SU-DHL-6 (cell line): ENCODE data around the gene MMAB.

Source experiments
- H2AFZ ChIP-seq: fragments of 200-600 bp; sonication (generic); 2 replicates; pipeline ENCODE4 v1.6.1; 2014; ENCODE audit warnings: low read depth, mild to moderate bottlenecking, moderate library complexity, mixed read lengths, antibody characterized with exemption, low read length; ENCODE audit not compliant: severe bottlenecking
- H3F3A ChIP-seq: fragments of 200-600 bp; shearing (Covaris generic); 2 replicates; pipeline ENCODE4 v1.6.0; 2016; ENCODE audit warnings: antibody characterized with exemption, mild to moderate bottlenecking; ENCODE audit not compliant: insufficient read depth
- H3K27ac ChIP-seq: fragments of 200-600 bp; sonication (generic); 2 replicates; pipeline ENCODE4 v1.5.1; 2016; ENCODE audit warnings: low read depth, mild to moderate bottlenecking, low read length, moderate library complexity, mixed read lengths
- H3K27me3 ChIP-seq: fragments of 200-600 bp; sonication (generic), shearing (Covaris generic); 2 replicates; pipeline ENCODE4 v1.6.0; 2014; ENCODE audit warnings: mild to moderate bottlenecking, low read length
- H3K36me3 ChIP-seq: fragments of 200-600 bp; sonication (generic); 2 replicates; pipeline ENCODE4 v1.6.1; 2014; ENCODE audit warnings: mild to moderate bottlenecking, low read length, mixed read lengths
- H3K4me2 ChIP-seq: fragments of 300-600, 200-600 bp; shearing (Covaris generic), sonication (generic); 2 replicates; pipeline ENCODE4 v1.6.0; 2014; ENCODE audit warnings: low read length, low read depth, mild to moderate bottlenecking; ENCODE audit not compliant: poor library complexity, severe bottlenecking
- H3K4me3 ChIP-seq: fragments of 200-600 bp; sonication (generic); 2 replicates; pipeline ENCODE4 v1.5.1; 2014; ENCODE audit warnings: antibody characterized with exemption, low read length, mild to moderate bottlenecking, mixed read lengths; ENCODE audit not compliant: insufficient read depth, poor library complexity, severe bottlenecking
- H3K79me2 ChIP-seq: fragments of 200-600 bp; sonication (generic); 2 replicates; pipeline ENCODE4 v1.6.1; 2014; ENCODE audit warnings: mild to moderate bottlenecking, low read length, moderate library complexity; ENCODE audit not compliant: insufficient read depth
- H3K9ac ChIP-seq: fragments of 200-600 bp; sonication (generic); 2 replicates; pipeline ENCODE4 v1.7.0; 2014; ENCODE audit warnings: mild to moderate bottlenecking, low read length
- H3K9me2 ChIP-seq: fragments of 200-600 bp; sonication (generic); replicated peaks from 2 replicates; pipeline ENCODE4 v1.6.1; 2014; ENCODE audit warnings: low read length; ENCODE audit not compliant: insufficient read depth
- H3K9me3 ChIP-seq: fragments of 200-600 bp; sonication (generic); 2 replicates; pipeline ENCODE4 v1.6.1; 2014; ENCODE audit warnings: low read length, mixed read lengths; ENCODE audit not compliant: insufficient read depth
- H4K20me1 ChIP-seq: fragments of 200-600 bp; sonication (generic); 2 replicates; pipeline ENCODE4 v1.6.1; 2014; ENCODE audit warnings: low read depth, mild to moderate bottlenecking, antibody characterized with exemption, low read length, moderate library complexity, mixed read lengths
- CTCF ChIP-seq: fragments of 200-600 bp; sonication (generic); IDR thresholded peaks from one replicate; pipeline ENCODE4 v1.5.1; 2017; ENCODE audit warnings: antibody characterized with exemption, mild to moderate bottlenecking, low read length, moderate library complexity; ENCODE audit not compliant: insufficient read depth, poor library complexity, severe bottlenecking
- EZH2phosphoT487 ChIP-seq: fragments of 200-600 bp; sonication (generic), shearing (Covaris generic); conservative IDR thresholded peaks from 2 replicates; pipeline ENCODE4 v1.6.1; 2018; ENCODE audit warnings: mild to moderate bottlenecking, antibody characterized with exemption, low read length, moderate library complexity, mixed read lengths

The MMAB gene

GRCh38 chr12:109539508-109539907 is 33.8 kb downstream of the MMAB start:
- Histone ChIP-seq H3K9me3 (no peaks in the 10 kb centered on the region), H3F3A (no peaks in the 10 kb centered on the region), H3K9me2 (no peaks in the 10 kb centered on the region), H3K4me2 (no peak overlapping the region), H3K27me3 (no peaks in the 10 kb centered on the region), H2AFZ (no peak overlapping the region), H3K9ac (no peak overlapping the region), H3K4me3 (no peak overlapping the region), H3K79me2 (no peaks in the 10 kb centered on the region), H3K27ac (no peak overlapping the region), H3K36me3 (no peaks in the 10 kb centered on the region), H4K20me1 (no peaks in the 10 kb centered on the region)
- TF ChIP-seq CTCF (no peak), EZH2phosphoT487 (no peak)

GRCh38 chr12:109538191-109538863 is 35.0 kb downstream of the MMAB start:
- Histone ChIP-seq H3K4me2 (no peak overlapping the region), H3F3A (no peaks in the 10 kb centered on the region), H3K9ac (no peak overlapping the region), H4K20me1 (no peaks in the 10 kb centered on the region), H3K4me3 (no peak overlapping the region), H3K9me2 (no peaks in the 10 kb centered on the region), H3K27me3 (no peaks in the 10 kb centered on the region), H3K36me3 (no peaks in the 10 kb centered on the region), H3K79me2 (no peaks in the 10 kb centered on the region), H2AFZ (no peak overlapping the region), H3K27ac (no peak overlapping the region), H3K9me3 (no peaks in the 10 kb centered on the region)
- TF ChIP-seq EZH2phosphoT487, result no peak
- no peak for TF ChIP-seq CTCF

GRCh38 chr12:109537136-109537535 is 36.2 kb downstream of the MMAB start:
- Histone ChIP-seq H3K36me3 (no peaks in the 10 kb centered on the region), H3K79me2 (no peaks in the 10 kb centered on the region)
- TF ChIP-seq CTCF, result no peak
- TF ChIP-seq EZH2phosphoT487, result no peak

More at GRCh38 chr12:109537136-109537535, 36.2 kb downstream of the MMAB start:
- no peaks in the 10 kb centered on the region for H3F3A ChIP-seq
- no peak overlapping the region for H3K27ac ChIP-seq
- H3K9me2 ChIP-seq, result no peaks in the 10 kb centered on the region
- no peak overlapping the region for H2AFZ ChIP-seq
- H3K4me3 ChIP-seq, result no peak overlapping the region
- no peak overlapping the region for H3K9ac ChIP-seq
- no peaks in the 10 kb centered on the region for H3K9me3 ChIP-seq
- H4K20me1 ChIP-seq, result no peaks in the 10 kb centered on the region
- no peak overlapping the region for H3K4me2 ChIP-seq
- H3K27me3 ChIP-seq, result no peaks in the 10 kb centered on the region
